Mesenchymal stem cell (in vitro differentiated cells and primary cell): Measurements from ENCODE around the gene PTPRO.

Experiments
- DNase-seq: peaks from one replicate; pipeline ENCODE4 v3.0.0-alpha.2; 2013
- H2AFZ ChIP-seq: one replicate; pipeline ENCODE4 v1.6.1; 2013; ENCODE audit warnings: low read depth, mild to moderate bottlenecking, control low read depth, inconsistent platforms, low read length, moderate library complexity
- H2AK5ac ChIP-seq: 2 replicates; pipeline ENCODE4 v1.6.1; 2013; ENCODE audit warnings: low read length, moderate library complexity, mild to moderate bottlenecking, inconsistent platforms; ENCODE audit not compliant: severe bottlenecking
- H2BK120ac ChIP-seq: one replicate; pipeline ENCODE4 v1.6.1; 2013; ENCODE audit warnings: low read depth, mild to moderate bottlenecking, inconsistent platforms, low read length, moderate library complexity
- H2BK12ac ChIP-seq, 2 experiments: one replicate each; pipeline ENCODE4 v1.6.1; 2013; ENCODE audit warnings: inconsistent platforms in 2 of 2, low read length in 2 of 2, mild to moderate bottlenecking in 2 of 2, moderate library complexity in 2 of 2, control low read depth in 1 of 2
- H2BK15ac ChIP-seq: one replicate; pipeline ENCODE4 v1.6.1; 2013; ENCODE audit warnings: mild to moderate bottlenecking, low read depth, inconsistent platforms; ENCODE audit not compliant: poor library complexity, severe bottlenecking
- H2BK5ac ChIP-seq: 2 replicates; pipeline ENCODE4 v1.6.1; 2013; ENCODE audit warnings: low read depth, mild to moderate bottlenecking, low read length, control low read depth, inconsistent platforms; ENCODE audit not compliant: poor library complexity, severe bottlenecking
- H3K14ac ChIP-seq, 2 experiments: one replicate each; pipeline ENCODE4 v1.6.1; 2013; ENCODE audit warnings: inconsistent platforms in 2 of 2, low read length in 2 of 2, control low read depth in 1 of 2, mild to moderate bottlenecking in 1 of 2, moderate library complexity in 1 of 2
- H3K18ac ChIP-seq, 2 experiments: one replicate each; pipeline ENCODE4 v1.6.1; 2013; ENCODE audit warnings: inconsistent platforms in 2 of 2, low read length in 2 of 2, control low read depth in 1 of 2, low read depth in 1 of 2, mild to moderate bottlenecking in 1 of 2
- H3K23ac ChIP-seq, 2 experiments: one replicate each; pipeline ENCODE4 v1.6.1; 2013; ENCODE audit warnings: inconsistent platforms in 2 of 2, low read length in 2 of 2, mild to moderate bottlenecking in 2 of 2, moderate library complexity in 2 of 2, control low read depth in 1 of 2
- H3K27ac ChIP-seq: 2 replicates; pipeline ENCODE4 v1.5.1; 2013; ENCODE audit warnings: mild to moderate bottlenecking, moderate library complexity, low read length, control low read depth, inconsistent platforms; ENCODE audit not compliant: poor library complexity, severe bottlenecking
- H3K27me3 ChIP-seq, 2 experiments: 2 replicates each; pipeline versions ENCODE4 v1.6.1 to v1.7.0; 2013; ENCODE audit warnings: low read length in 2 of 2, mild to moderate bottlenecking in 2 of 2, moderate library complexity in 2 of 2, control low read depth in 1 of 2, inconsistent platforms in 1 of 2; ENCODE audit not compliant: control insufficient read depth in 1 of 2, insufficient read depth in 1 of 2
- H3K36me3 ChIP-seq, 2 experiments: 2 replicates each; pipeline versions ENCODE4 v1.6.1 to v1.7.0; 2013; ENCODE audit warnings: low read length in 2 of 2, control low read depth in 1 of 2, inconsistent platforms in 1 of 2, low read depth in 1 of 2, mild to moderate bottlenecking in 1 of 2; ENCODE audit not compliant: insufficient read depth in 2 of 2, control insufficient read depth in 1 of 2
- H3K4ac ChIP-seq, 2 experiments: one replicate each; pipeline ENCODE4 v1.6.1; 2013; ENCODE audit warnings: inconsistent platforms in 2 of 2, low read length in 2 of 2, mild to moderate bottlenecking in 2 of 2, moderate library complexity in 2 of 2, control low read depth in 1 of 2, low read depth in 1 of 2
- H3K4me1 ChIP-seq: 2 replicates; pipeline ENCODE4 v1.6.1; 2013; ENCODE audit warnings: low read depth, low read length, control low read depth; ENCODE audit not compliant: control insufficient read depth, insufficient read depth
- H3K4me2 ChIP-seq: 2 replicates; pipeline ENCODE4 v1.6.1; 2013; ENCODE audit warnings: low read length, mild to moderate bottlenecking, inconsistent platforms; ENCODE audit not compliant: poor library complexity, severe bottlenecking
- H3K4me3 ChIP-seq, 2 experiments: 2 replicates each; pipeline versions ENCODE4 v1.5.1 to v1.7.0; 2013; ENCODE audit warnings: low read length in 2 of 2, mild to moderate bottlenecking in 2 of 2, control low read depth in 1 of 2, low read depth in 1 of 2; ENCODE audit not compliant: insufficient read depth in 1 of 2
- H3K79me1 ChIP-seq: replicated peaks from 2 replicates; pipeline ENCODE4 v1.6.1; 2013; ENCODE audit warnings: mild to moderate bottlenecking, control low read depth, low read length, inconsistent platforms; ENCODE audit not compliant: poor library complexity, severe bottlenecking
- H3K9ac ChIP-seq: 2 replicates; pipeline ENCODE4 v1.7.0; 2013; ENCODE audit warnings: mild to moderate bottlenecking, low read length, moderate library complexity
- H3K9me3 ChIP-seq: 2 replicates; pipeline ENCODE4 v1.7.0; 2013; ENCODE audit warnings: mild to moderate bottlenecking, low read length; ENCODE audit not compliant: control insufficient read depth
- H4K8ac ChIP-seq: one replicate; pipeline ENCODE4 v1.6.1; 2013; ENCODE audit warnings: inconsistent platforms, mild to moderate bottlenecking, low read length, moderate library complexity
- H4K91ac ChIP-seq: one replicate; pipeline ENCODE4 v1.6.1; 2013; ENCODE audit warnings: mild to moderate bottlenecking, low read length, inconsistent platforms
- WGBS: methylation state at CpG from one replicate; pipeline ENCODE4 v1.1.7; 2013; ENCODE audit warnings: mixed read lengths; 5-methylcytosine and 5-hydroxymethylcytosine counted together

Gene PTPRO

DNA sequence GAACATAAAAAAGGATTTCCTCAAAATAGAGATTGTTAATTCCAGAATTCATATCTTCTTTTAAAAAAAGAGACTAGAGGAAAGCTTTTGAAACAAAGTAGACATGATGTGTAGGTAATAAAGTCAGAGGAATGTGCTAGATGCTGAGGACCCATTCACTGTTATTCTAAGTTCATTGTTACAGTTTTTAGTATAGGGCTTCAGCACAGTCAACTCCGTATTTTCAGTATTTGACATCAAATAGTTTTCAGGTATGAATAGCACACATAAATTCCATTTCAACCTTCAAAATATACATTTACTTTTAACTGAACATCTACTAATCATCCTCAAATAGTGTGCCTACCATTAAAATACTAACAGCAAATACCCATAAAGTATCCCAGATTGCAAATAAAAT is 239.1 kb downstream of the PTPRO start:
- Histone ChIP-seq H3K23ac (no peak overlapping the region), H2BK15ac (no peak overlapping the region), H2AK5ac (no peak overlapping the region), H3K18ac (no peak overlapping the region), H3K27ac (no peak overlapping the region), H3K9me3 (no peaks in the 10 kb centered on the region), H3K4me2 (no peak overlapping the region), H3K79me1 (no peaks in the 10 kb centered on the region), H3K4me3 (no peak overlapping the region), H2BK120ac (no peak overlapping the region), H3K27me3 (no peaks in the 10 kb centered on the region), H2BK5ac (no peak overlapping the region), H2BK12ac (no peak overlapping the region), H4K8ac (no peak overlapping the region), H3K36me3 (no peaks in the 10 kb centered on the region), H2AFZ (no peak overlapping the region), H4K91ac (no peak overlapping the region), H3K4me1 (no peaks in the 10 kb centered on the region), H3K14ac (no peak overlapping the region), H3K4ac (no peak overlapping the region), H3K9ac (peak overlapping the region; percentile 92)
- 82% methylated on average over 1 of the region's 1 CpG for WGBS
- DNase-seq: no peak

DNA sequence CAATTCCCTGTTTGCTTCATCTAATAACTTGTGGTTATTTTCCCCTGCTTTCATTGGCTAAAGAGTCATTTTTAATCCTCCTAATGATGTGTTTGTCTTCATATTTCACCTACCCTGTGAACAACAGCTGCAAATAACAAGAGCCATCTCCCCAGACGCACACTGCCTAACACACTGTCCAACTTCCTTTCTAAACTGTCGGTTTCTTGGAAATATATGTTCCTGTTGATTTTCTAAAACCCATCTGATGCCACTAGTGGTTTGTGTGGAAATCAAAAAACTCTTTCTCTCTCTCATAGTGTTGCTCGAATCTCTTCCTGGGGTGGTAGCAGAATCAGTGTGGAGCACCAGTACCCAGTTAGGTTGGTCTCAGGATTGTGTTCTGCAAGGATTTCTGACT is 240.0 kb downstream of the PTPRO start:
- no peak overlapping the region for H2AFZ ChIP-seq
- no peak overlapping the region for H3K4me2 ChIP-seq
- H2AK5ac ChIP-seq: no peak overlapping the region
- 81% methylated on average over 3 of the region's 3 CpGs for WGBS
- H3K36me3 ChIP-seq: no peaks in the 10 kb centered on the region
- H3K4me3 ChIP-seq: peak overlapping the region in 1 of 2 experiments; percentile 13
- no peak overlapping the region for H3K23ac ChIP-seq
- H3K27me3 ChIP-seq: no peaks in the 10 kb centered on the region
- H2BK5ac ChIP-seq: no peak overlapping the region
- no peak overlapping the region for H4K91ac ChIP-seq
- H3K14ac ChIP-seq: no peak overlapping the region
- DNase-seq: no peak
- H2BK15ac ChIP-seq: no peak overlapping the region
- H3K9ac ChIP-seq: peak overlapping the region; percentile 92
- no peak overlapping the region for H3K27ac ChIP-seq
- H2BK12ac ChIP-seq: no peak overlapping the region
- H4K8ac ChIP-seq: no peak overlapping the region
- no peaks in the 10 kb centered on the region for H3K9me3 ChIP-seq
- no peaks in the 10 kb centered on the region for H3K4me1 ChIP-seq
- no peaks in the 10 kb centered on the region for H3K79me1 ChIP-seq
- no peak overlapping the region for H2BK120ac ChIP-seq
- H3K4ac ChIP-seq: no peak overlapping the region
- no peak overlapping the region for H3K18ac ChIP-seq

DNA sequence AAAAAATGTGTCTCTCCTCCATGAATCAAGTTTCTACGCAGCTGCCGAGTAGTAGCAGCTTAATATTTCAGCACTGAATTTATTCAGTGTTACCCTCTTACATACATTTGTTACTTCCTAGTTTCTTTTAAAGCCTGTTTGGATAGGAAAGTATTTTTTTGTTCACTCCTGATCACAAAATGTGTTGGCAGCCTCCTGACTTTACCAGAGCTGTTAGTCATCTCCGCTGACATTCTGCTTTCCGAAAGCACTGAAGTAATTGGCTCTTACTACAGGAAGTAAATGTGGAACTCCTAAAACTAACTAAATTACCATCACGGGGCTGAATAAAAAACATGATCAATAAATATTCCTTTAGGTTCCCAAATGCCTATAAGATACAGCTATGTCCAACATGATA is 241.4 kb downstream of the PTPRO start:
- no peak for DNase-seq
- Histone ChIP-seq H3K9me3 (no peaks in the 10 kb centered on the region), H3K14ac (no peak overlapping the region), H2AFZ (no peak overlapping the region), H2AK5ac (no peak overlapping the region), H3K4me3 (peak overlapping the region in 1 of 2 experiments; percentile 58), H3K4ac (no peak overlapping the region), H3K4me1 (no peaks in the 10 kb centered on the region), H2BK12ac (no peak overlapping the region), H3K36me3 (no peaks in the 10 kb centered on the region), H3K27ac (no peak overlapping the region), H2BK5ac (no peak overlapping the region), H3K4me2 (no peak overlapping the region), H4K91ac (no peak overlapping the region), H2BK120ac (no peak overlapping the region), H2BK15ac (no peak overlapping the region), H3K27me3 (no peaks in the 10 kb centered on the region), H3K9ac (peak overlapping the region; percentile 92), H3K23ac (no peak overlapping the region), H4K8ac (no peak overlapping the region), H3K18ac (no peak overlapping the region), H3K79me1 (no peaks in the 10 kb centered on the region)
- WGBS: 83% methylated on average over 2 of the region's 5 CpGs

DNA sequence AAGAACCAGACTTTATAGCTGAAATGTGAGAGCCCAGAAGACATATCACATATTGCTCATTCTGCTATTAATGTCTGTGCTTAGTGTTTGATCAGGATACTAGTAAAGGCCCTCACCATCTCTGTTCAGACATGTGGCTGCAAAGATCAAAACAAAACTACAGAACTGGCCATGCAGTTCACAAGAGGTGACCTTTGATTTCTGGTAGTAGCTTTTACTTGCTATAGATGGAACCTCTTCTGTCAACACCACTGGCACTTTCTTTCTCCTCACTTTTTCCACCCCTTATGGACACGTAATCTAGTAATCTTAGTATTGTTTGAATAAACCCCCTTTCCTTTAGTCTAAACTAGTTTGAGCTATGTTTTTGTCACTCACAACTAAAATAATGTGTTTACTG is 252.0 kb downstream of the PTPRO start:
- Histone ChIP-seq H3K4me2 (no peak overlapping the region), H3K23ac (no peak overlapping the region), H3K18ac (no peak overlapping the region), H3K9me3 (no peaks in the 10 kb centered on the region), H3K4me3 (no peak overlapping the region), H3K27ac (no peak overlapping the region), H2BK120ac (no peak overlapping the region), H2AK5ac (no peak overlapping the region), H3K4ac (no peak overlapping the region), H4K8ac (no peak overlapping the region), H2AFZ (no peak overlapping the region), H3K9ac (no peak overlapping the region), H2BK5ac (no peak overlapping the region), H3K4me1 (no peaks in the 10 kb centered on the region), H3K27me3 (no peaks in the 10 kb centered on the region), H4K91ac (no peak overlapping the region), H3K14ac (no peak overlapping the region), H2BK12ac (no peak overlapping the region), H3K79me1 (no peaks in the 10 kb centered on the region), H2BK15ac (no peak overlapping the region), H3K36me3 (no peaks in the 10 kb centered on the region)
- WGBS: no CpG with 5 or more reads among the region's 1 CpG
- no peak for DNase-seq
